22Rv1 (cell line): ENCODE results near the gene YIPF3.
"Not testable (repeated sequence)": the region's sequence is repeated elsewhere in the genome, so short reads cannot be mapped to it uniquely, and the experiment has no call there.

Experiments used
- H3K27ac ChIP-seq: fragments of 450-650 bp; 2 replicates; pipeline ENCODE4 v1.5.1; 2017
- ZFX ChIP-seq: fragments of 450-650 bp; IDR thresholded peaks from 2 replicates; pipeline ENCODE4 v1.6.1; 2017; ENCODE audit warnings: antibody characterized with exemption, borderline replicate concordance
- TF ChIP-seq, protein P1 (sequence below): fragments of 450-650 bp; IDR thresholded peaks from 2 replicates; pipeline ENCODE4 v1.5.1; 2017; ENCODE audit warnings: mild to moderate bottlenecking

Gene YIPF3

DNA sequence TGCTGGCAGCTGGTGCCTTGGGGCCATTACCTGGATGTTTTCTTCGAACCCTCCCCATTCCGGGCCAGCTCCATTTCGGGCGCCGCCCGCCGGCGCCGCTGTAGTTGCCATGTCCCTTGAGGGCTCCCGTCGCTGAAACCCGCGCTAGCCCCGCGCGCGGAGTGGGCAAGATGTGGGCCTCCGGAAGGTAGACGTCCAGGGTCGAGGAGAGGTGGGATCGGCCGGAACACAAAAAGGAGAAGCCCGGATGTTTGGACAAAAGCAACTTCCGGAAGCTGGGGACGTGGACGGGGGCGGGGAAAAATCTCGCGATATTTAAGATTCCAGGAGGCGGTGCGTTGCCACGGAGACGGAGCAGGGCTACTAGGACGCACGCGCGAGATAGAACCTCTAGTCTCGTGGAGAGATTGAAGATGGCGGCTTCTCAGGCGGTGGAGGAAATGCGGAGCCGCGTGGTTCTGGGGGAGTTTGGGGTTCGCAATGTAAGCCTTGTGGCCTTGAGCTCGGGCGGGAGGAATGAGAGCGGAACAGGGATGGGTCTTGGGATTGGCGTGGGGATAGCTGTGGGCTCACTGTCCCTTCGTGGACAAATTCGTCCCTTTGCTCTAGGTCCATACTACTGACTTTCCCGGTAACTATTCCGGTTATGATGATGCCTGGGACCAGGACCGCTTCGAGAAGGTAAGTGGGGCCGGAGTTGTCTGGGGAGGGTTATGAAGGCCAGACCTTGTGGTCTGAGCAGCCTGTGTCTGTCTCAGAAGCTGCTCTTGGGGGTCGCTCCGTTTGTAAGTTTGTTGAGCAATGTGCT is at the start of gene YIPF3, which contains the start of gene POLR1C:
Gene YIPF3 (minus strand): TSS at position 230 of the 808 bp plus-strand sequence. CDS start 119 bp downstream, at position 111.
Gene POLR1C (plus strand): TSS at position 393 of the 808 bp plus-strand sequence. CDS start 21 bp downstream, at position 414.
- peak within 1 kb of the TSS; percentile 68 for H3K27ac ChIP-seq

DNA sequence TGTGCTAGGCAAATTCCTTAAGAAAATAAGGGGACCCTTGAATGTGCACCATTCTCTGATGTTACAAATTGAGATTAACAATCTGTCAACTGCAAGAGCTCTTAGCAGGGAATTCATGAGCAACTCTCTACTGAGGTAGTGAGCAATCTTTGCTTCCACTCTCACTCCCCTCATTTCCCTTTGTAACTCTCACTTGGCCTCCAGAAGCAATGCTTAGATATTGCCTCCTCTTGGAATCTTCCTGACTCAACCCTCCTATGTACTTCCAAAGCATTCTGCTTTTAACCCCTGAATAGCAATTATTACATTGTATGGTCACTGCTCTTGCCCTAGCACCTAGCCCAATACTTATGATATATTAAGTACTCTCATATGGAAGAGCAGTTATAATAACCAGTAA is 42.6 kb upstream of the YIPF3 start:
- TF ChIP-seq, protein P1, sequence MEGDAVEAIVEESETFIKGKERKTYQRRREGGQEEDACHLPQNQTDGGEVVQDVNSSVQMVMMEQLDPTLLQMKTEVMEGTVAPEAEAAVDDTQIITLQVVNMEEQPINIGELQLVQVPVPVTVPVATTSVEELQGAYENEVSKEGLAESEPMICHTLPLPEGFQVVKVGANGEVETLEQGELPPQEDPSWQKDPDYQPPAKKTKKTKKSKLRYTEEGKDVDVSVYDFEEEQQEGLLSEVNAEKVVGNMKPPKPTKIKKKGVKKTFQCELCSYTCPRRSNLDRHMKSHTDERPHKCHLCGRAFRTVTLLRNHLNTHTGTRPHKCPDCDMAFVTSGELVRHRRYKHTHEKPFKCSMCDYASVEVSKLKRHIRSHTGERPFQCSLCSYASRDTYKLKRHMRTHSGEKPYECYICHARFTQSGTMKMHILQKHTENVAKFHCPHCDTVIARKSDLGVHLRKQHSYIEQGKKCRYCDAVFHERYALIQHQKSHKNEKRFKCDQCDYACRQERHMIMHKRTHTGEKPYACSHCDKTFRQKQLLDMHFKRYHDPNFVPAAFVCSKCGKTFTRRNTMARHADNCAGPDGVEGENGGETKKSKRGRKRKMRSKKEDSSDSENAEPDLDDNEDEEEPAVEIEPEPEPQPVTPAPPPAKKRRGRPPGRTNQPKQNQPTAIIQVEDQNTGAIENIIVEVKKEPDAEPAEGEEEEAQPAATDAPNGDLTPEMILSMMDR = no peak
- TF ChIP-seq ZFX = no peak
- no peak overlapping the region for H3K27ac ChIP-seq

More for the DNA sequence above, at the start of gene YIPF3, which contains the start of gene POLR1C:
- TF ChIP-seq, protein P1 = no peak
- TF ChIP-seq ZFX = no peak

DNA sequence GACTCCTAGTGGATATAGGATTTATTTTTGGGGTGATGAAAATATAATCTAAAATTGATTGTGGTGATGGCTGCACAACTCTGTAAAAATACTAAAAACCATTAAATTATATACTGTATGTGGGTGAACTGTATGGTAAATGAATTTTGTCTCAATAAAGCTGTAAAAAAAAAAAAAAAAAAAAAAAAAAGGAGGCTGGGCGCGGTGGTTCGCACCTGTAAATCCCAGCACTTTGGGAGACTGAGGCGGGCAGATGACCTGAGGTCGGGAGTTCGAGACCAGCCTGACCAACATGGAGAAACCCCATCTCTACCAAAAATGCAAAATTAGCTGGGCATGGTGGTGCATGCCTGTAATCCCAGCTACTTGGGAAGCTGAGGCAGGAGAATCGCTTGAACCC is 40.9 kb upstream of the YIPF3 start:
- H3K27ac ChIP-seq = not testable (repeated sequence)

- no peak for TF ChIP-seq ZFX
- TF ChIP-seq, protein P1 = no peak
- no peak overlapping the region for H3K27ac ChIP-seq
Measured at GRCh38 chr6:43547222-43547621, 30.5 kb upstream of the YIPF3 start.

DNA sequence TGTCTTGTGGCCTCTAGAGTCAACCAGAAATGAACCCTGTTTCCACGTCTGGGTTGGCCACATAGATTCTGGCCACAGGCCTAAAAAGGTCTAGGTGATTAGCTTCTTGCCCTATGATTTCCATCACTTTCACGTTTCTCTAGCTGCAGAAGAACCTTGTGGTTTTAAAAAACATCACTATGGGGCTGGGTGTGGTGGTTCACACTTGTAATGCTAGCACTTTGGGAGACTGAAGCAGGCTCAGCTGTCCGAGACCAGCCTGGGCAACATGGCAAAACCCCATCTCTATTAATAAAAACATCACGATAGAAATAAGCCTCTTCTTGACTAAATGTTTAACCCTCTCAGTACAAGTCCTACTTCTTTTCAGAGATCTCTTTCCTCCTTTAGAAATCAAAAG is 27.7 kb upstream of the YIPF3 start:
- TF ChIP-seq, protein P1 = no peak
- no peak for TF ChIP-seq ZFX
- H3K27ac ChIP-seq = no peak overlapping the region

GRCh38 chr6:43541774-43542471 is 25.2 kb upstream of the YIPF3 start:
- H3K27ac ChIP-seq = no peak overlapping the region
- TF ChIP-seq ZFX = no peak
- TF ChIP-seq, protein P1 = no peak

DNA sequence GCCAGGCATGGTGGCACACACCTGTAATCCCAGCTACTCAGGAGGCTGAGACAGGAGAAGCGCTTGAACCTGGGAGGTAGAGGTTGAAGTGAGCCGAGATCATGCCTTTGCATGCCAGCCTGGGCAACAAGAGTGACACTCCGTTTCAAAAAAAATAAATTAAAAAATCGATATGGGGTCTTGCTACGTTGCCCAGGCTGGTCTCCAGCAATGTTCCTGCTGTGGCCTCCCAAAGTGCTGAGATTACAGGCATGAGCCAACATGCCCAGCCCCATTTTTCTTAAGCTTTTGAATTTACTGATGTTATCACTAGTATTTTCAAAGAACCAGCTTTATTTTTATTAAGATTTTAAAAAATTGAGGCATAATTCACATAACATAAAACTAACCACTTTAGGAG is 23.8 kb upstream of the YIPF3 start:
- TF ChIP-seq, protein P1 = no peak
- TF ChIP-seq ZFX = no peak
- no peak overlapping the region for H3K27ac ChIP-seq

DNA sequence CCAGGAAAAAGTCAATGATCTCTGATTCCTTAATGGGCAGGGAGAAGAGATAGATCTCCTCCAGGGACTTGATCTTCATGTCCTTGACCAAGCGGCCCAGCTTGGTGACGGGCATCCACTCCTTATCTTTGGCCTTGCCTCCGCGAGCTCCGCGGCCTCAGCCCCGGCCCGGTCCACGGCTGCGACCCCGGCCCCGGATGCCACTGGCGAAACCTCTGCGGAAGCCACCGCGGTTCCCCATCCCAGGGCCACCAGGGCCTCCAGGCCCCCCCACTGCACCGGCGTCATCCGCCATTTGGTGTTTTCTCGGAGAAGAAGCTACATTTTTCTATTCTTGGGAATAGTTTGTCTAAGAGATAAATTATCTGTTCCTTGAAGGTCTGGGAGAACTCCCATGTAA is 22.7 kb upstream of the YIPF3 start:
- not testable (repeated sequence) for H3K27ac ChIP-seq

DNA sequence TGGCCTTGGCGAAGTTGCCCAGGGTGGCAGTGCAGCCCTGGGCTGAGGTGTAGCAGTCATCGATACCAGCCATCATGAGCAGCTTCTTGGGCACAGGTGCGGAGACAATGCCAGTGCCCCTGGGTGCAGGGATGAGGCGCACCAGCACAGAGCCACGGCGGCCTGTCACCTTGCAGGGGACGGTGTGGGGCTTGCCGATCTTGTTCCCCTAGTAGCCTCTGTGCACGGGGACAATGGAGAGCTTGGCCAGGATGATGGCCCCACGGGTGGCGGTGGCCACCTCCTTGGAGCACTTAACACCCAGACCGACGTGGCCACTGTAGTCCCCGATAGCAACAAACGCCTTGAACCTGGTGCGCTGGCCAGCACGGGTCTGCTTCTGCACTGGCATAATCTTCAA is 22.3 kb upstream of the YIPF3 start:
- H3K27ac ChIP-seq = not testable (repeated sequence)
